ENCODE results near the gene PTPRT. TPM values are rescaled to one million over a fixed set of nuclear protein-coding genes. Genes with fewer than 3 reads are reported as not detected.

PTPRT gene
- total RNA-seq, 1 donor from 2014 or later: 23.5 TPM

DNA sequence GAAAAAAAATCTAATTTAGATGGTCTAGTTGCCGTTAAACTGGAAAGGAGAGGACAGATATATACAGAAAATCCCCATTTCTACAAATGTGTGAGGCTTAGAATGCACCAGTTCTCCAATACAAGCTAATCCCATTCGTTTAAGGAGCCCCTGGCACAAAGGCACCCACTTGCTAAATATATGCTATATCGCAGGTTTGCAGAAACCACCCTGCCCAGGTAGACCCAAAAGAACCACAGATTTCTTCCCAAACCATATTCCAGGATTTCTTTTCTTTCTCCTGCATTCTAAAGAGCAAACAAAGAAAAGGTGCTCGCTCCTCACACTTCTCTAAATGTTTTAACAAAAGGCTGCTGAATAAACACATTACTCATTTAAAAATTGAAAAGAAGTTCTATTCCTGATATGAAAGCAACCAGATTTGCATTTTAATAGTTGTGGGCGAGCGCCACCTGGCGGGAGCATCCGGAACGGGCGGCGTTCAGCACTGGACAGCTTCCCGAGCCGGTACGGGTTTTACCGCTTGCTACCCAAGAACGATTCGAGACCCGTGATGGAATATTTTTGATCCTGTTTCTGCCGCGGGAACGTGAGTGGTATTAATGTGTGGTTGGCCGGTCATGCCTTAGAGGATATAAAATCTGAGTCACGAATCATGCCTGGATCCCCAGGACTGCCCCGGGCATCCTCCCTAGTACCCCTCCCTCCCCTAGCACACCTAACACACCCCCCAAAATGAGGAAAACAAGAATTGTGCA, 2.1 kb downstream of the PTPRT start:
- DNase-seq (ENCODE audit: low spot score in 2 of 2): peak in 1 of 2 donors; percentile 82
- TF ChIP-seq, protein P1, sequence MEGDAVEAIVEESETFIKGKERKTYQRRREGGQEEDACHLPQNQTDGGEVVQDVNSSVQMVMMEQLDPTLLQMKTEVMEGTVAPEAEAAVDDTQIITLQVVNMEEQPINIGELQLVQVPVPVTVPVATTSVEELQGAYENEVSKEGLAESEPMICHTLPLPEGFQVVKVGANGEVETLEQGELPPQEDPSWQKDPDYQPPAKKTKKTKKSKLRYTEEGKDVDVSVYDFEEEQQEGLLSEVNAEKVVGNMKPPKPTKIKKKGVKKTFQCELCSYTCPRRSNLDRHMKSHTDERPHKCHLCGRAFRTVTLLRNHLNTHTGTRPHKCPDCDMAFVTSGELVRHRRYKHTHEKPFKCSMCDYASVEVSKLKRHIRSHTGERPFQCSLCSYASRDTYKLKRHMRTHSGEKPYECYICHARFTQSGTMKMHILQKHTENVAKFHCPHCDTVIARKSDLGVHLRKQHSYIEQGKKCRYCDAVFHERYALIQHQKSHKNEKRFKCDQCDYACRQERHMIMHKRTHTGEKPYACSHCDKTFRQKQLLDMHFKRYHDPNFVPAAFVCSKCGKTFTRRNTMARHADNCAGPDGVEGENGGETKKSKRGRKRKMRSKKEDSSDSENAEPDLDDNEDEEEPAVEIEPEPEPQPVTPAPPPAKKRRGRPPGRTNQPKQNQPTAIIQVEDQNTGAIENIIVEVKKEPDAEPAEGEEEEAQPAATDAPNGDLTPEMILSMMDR (IDR thresholded peaks at IDR 0.05): peak; percentile 63 to 92 (median 78)
- H3K4me1 ChIP-seq: peaks cover 11 to 12% of the 10 kb centered on the region in 2 donors
- no peaks in the 10 kb centered on the region for H3K9me3 ChIP-seq
- H3K4me3 ChIP-seq: peak overlapping the region in 1 of 2 donors; percentile 57
- intact Hi-C loops (cut with DNase I): loop anchor here (1.0 to 10.0 kb wide), 2 partner anchors 56 to 1453 kb away; no protein-coding TSS in a partner anchor
- H3K36me3 ChIP-seq: no peaks in the 10 kb centered on the region
- H3K27ac ChIP-seq: no peak overlapping the region
- peaks cover 7% of the 10 kb centered on the region for H3K27me3 ChIP-seq

DNA sequence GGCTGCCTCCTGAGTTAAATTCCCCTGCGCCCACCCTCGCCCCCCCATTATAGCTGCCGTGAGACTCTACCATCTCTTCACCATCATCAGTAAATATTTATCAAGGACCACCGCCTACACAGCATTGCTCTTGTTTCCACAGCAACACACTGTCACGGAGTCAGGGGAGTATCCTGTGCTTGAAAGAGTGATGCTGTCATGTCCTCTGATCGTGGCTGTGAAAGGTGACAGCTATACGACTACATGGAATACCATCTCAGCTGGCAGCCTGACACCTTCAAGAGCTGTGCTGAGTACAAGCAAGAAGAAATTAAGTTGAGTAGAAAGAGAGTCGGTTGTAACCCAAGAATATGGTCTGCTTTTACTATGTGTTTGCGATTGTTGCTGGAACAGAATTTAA, 3.4 kb downstream of the PTPRT start:
- DNase-seq (ENCODE audit: low spot score in 2 of 2): no peak
- Histone ChIP-seq H3K9me3 (no peaks in the 10 kb centered on the region), H3K27ac (no peak overlapping the region), H3K27me3 (peaks cover 7% of the 10 kb centered on the region), H3K4me1 (peaks cover 11 to 12% of the 10 kb centered on the region in 2 donors), H3K36me3 (no peaks in the 10 kb centered on the region), H3K4me3 (no peak overlapping the region)
- intact Hi-C loops (cut with DNase I): loop anchor here (10.0 kb wide), 1 partner anchor 1452 kb away; no protein-coding TSS in a partner anchor
- TF ChIP-seq, protein P1 (IDR thresholded peaks at IDR 0.05): no peak

DNA sequence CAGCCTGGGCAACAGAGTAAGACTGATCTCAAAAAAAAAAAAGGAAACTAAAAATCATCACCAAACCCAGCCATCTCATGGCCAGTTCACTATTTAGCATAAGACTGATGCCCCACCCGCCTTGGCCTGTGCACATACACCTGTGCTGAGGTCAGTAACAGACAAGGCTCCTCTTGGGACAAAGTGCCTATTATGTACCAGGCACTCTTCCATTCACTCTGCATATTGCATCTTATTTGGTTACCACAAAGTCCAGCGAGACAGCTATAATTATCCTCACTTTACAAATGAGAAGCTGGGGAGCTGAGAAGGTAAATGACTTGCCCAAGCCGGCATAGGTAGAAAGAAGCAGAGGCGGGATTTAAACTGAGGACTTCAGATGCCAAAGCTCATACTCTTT, 3.8 kb downstream of the PTPRT start:
- Histone ChIP-seq H3K27me3 (peaks cover 7% of the 10 kb centered on the region), H3K36me3 (no peaks in the 10 kb centered on the region), H3K27ac (no peak overlapping the region), H3K9me3 (no peaks in the 10 kb centered on the region), H3K4me1 (peaks cover 11 to 12% of the 10 kb centered on the region in 2 donors), H3K4me3 (no peak overlapping the region)
- TF ChIP-seq, protein P1 (IDR thresholded peaks at IDR 0.05): no peak
- intact Hi-C loops (cut with DNase I): loop anchor here (10.0 kb wide), 1 partner anchor 1451 kb away; no protein-coding TSS in a partner anchor
- no peak for DNase-seq (ENCODE audit: low spot score in 2 of 2)

DNA sequence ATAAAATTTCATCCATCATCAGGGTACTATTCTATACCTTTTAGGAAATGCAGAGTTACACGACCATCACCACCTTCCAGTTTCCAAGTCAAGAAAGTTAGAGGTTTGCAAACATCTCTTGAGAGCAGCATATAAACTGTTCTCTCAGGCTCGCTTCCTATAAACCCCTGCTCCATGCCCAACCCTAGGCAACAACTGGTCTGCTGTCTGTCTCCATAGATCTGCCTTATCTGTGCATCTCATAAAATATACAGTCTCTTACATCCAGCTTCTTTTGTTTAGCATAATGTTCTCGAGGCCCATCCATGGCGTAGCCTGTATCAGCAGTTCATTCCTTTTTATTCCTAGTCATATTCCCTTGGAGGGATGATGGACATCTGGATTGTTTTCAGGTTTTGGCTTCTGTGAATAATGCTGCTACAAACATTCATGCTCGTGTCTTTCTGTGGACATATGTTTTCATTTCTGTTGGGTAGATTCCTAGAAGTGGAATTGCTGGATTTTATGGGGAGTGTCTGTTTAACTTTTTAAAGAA, 6.1 kb downstream of the PTPRT start:
- Histone ChIP-seq H3K4me3 (no peak overlapping the region), H3K36me3 (no peaks in the 10 kb centered on the region), H3K27ac (no peak overlapping the region), H3K4me1 (peaks cover 3 to 6% of the 10 kb centered on the region in 2 donors), H3K27me3 (no peaks in the 10 kb centered on the region), H3K9me3 (no peaks in the 10 kb centered on the region)
- intact Hi-C loops (cut with DNase I): loop anchor here (10.0 kb wide), 1 partner anchor 1449 kb away; no protein-coding TSS in a partner anchor
- TF ChIP-seq, protein P1 (IDR thresholded peaks at IDR 0.05): no peak
- no peak for DNase-seq (ENCODE audit: low spot score in 2 of 2)

- Histone ChIP-seq H3K27ac (no peak overlapping the region), H3K4me1 (no peaks in the 10 kb centered on the region), H3K4me3 (no peak overlapping the region), H3K27me3 (no peaks in the 10 kb centered on the region), H3K36me3 (no peaks in the 10 kb centered on the region), H3K9me3 (no peaks in the 10 kb centered on the region)
- no peak for DNase-seq (ENCODE audit: low spot score in 2 of 2)
- TF ChIP-seq, protein P1 (IDR thresholded peaks at IDR 0.05): no peak
- intact Hi-C loops (cut with DNase I): no loop called here
These were observed 11.6 kb downstream of the PTPRT start for GRCh38 chr20:43178080-43178479.
